Chondrocyte (in vitro differentiated cells): ENCODE measurements around the gene ERC1. TPM values are rescaled to one million over a fixed set of nuclear protein-coding genes. Genes with fewer than 3 reads are reported as not detected.
A peak's percentile ranks its signal among the peaks of the same experiment; 100 is the strongest.

Source experiments
- DNase-seq: peaks from one replicate; pipeline ENCODE4 v3.0.0; 2021; ENCODE audit warnings: mixed read lengths, low spot score
- H3K27ac Mint-ChIP-seq: one replicate; pipeline ENCODE4 v1.8.0; 2021; ENCODE audit warnings: mild to moderate bottlenecking, moderate library complexity, mixed read lengths; ENCODE audit not compliant: unreplicated experiment
- H3K27me3 Mint-ChIP-seq: 2 replicates; pipeline ENCODE4 v1.8.0; 2021; ENCODE audit warnings: low read depth, mixed read lengths
- H3K36me3 Mint-ChIP-seq: 2 replicates; pipeline ENCODE4 v1.8.0; 2021; ENCODE audit warnings: low read depth, mixed read lengths
- H3K4me1 Mint-ChIP-seq: 2 replicates; pipeline ENCODE4 v1.8.0; 2021; ENCODE audit warnings: low read depth, mild to moderate bottlenecking, mixed read lengths
- H3K4me3 Mint-ChIP-seq: one replicate; pipeline ENCODE4 v1.8.0; 2021; ENCODE audit warnings: mild to moderate bottlenecking, moderate library complexity, mixed read lengths; ENCODE audit not compliant: unreplicated experiment
- H3K9me3 Mint-ChIP-seq: 2 replicates; pipeline ENCODE4 v1.8.0; 2021; ENCODE audit warnings: low read depth, mixed read lengths
- CTCF ChIP-seq: fragments of 200-600 bp; sonication (generic); IDR thresholded peaks from 2 replicates; pipeline ENCODE4 v1.5.0; 2021; ENCODE audit warnings: antibody characterized with exemption, mild to moderate bottlenecking, moderate library complexity
- total RNA-seq: library from RNA; stranded (reverse); gene quantifications from 3 replicates; pipeline ENCODE4 v1.2.1, GENCODE V29; 2021

The ERC1 gene
- total RNA-seq, 1 donor from 2014 or later, result 79.3 TPM

DNA sequence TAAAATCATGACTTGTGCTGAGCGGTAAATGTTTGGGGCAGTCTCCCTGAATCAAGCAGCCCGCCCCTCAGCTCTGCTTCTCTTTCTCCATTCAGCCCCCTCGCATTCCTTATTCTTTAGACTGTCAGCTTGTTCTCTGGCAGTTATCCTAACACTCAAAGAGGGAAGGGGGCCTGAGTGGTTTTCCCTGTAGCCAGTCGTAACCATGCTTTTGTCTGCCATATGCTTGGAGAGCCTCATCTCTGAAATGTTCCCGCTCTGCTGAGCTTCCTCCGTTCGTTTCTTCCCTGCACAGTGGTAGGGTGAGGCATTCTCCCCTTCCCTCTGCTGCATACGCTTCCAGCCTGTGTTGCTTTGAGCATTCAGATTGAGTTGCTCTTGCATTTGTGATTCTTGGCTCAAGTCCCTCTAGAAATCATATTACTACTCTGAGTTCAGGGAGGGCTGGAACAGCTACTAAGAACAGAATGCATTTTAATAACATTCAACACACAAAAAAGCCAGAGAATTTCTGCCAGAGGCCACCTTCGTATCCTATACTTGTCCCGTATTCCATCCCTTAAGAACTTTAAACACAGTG is 483.6 kb downstream of the ERC1 start:
- H3K27me3 Mint-ChIP-seq, result no peaks in the 10 kb centered on the region
- no peak for DNase-seq
- no peaks in the 10 kb centered on the region for H3K9me3 Mint-ChIP-seq
- no peak for TF ChIP-seq CTCF
- no peaks in the 10 kb centered on the region for H3K36me3 Mint-ChIP-seq
- peaks cover 10% of the 10 kb centered on the region for H3K4me1 Mint-ChIP-seq
- no peak overlapping the region for H3K4me3 Mint-ChIP-seq
- H3K27ac Mint-ChIP-seq, result no peak overlapping the region

DNA sequence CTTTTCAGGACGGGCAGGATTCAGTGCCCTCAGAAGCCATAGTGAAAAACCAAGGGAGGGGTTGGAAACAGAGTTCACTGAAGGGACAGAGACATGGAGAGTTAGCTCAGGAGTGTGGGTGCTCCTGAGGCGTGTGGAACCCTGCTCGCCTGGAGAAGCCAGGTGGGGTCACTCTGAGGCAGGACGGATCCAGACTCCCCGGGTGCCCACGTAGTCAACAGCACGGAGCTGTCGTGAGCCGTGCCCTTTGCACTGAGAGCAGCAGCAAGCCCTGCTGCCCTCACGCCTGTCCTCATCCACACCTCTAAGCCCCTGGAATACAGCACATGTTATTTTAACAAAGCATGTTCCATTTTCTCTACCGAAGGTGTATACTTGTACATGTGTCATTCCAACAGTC is 488.6 kb downstream of the ERC1 start:
- no peaks in the 10 kb centered on the region for H3K9me3 Mint-ChIP-seq
- H3K4me3 Mint-ChIP-seq, result no peak overlapping the region

DNA sequence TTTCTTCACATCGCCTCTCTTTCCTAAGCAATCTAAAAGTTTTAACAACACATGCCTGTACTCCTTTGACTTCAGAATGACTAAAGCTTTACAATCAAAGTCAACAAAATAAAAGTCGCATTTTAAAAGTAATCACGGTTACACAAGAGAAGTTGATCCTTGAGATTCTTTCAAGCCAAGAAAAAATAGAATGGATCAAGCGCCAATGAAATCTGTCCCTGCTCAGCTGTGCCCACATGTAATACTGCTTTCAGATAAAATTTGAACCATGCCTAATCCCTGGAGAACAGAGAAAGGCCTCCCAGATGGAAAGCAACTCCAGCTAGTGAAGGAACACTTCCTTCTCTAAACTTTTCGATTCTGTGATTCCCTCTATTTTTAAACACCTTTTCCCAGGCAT is 490.3 kb downstream of the ERC1 start:
- H3K27me3 Mint-ChIP-seq, result no peaks in the 10 kb centered on the region
- no peaks in the 10 kb centered on the region for H3K9me3 Mint-ChIP-seq
- TF ChIP-seq CTCF, result no peak
- DNase-seq, result no peak
- H3K4me3 Mint-ChIP-seq, result no peak overlapping the region
- H3K4me1 Mint-ChIP-seq, result peaks cover 20% of the 10 kb centered on the region
- H3K27ac Mint-ChIP-seq, result no peak overlapping the region
- no peaks in the 10 kb centered on the region for H3K36me3 Mint-ChIP-seq

More for the DNA sequence above, 488.6 kb downstream of the ERC1 start:
- TF ChIP-seq CTCF, result no peak
- H3K27me3 Mint-ChIP-seq, result no peaks in the 10 kb centered on the region
- no peak for DNase-seq
- H3K36me3 Mint-ChIP-seq, result no peaks in the 10 kb centered on the region
- no peak overlapping the region for H3K27ac Mint-ChIP-seq
- peaks cover 20% of the 10 kb centered on the region for H3K4me1 Mint-ChIP-seq

DNA sequence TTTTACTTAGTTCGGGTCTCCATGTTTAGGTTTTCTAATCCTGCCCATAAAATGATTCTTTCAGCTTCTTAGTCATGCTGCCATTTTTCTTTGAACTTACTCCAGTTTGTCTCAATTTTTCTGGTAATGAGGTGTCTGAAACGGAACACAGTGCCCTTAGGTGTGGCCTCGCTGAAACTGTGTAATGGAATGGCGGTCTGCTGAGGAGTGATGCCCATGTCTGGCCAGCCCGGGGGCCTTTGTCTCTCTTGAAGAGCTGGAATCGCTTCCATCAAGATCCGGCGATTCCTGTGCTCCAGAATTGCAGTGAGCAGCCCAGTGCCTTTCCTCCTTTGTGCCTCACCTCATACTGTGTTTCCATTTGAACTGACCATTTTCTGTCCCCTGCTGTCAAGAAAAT is 490.9 kb downstream of the ERC1 start:
- no peak for DNase-seq

DNA sequence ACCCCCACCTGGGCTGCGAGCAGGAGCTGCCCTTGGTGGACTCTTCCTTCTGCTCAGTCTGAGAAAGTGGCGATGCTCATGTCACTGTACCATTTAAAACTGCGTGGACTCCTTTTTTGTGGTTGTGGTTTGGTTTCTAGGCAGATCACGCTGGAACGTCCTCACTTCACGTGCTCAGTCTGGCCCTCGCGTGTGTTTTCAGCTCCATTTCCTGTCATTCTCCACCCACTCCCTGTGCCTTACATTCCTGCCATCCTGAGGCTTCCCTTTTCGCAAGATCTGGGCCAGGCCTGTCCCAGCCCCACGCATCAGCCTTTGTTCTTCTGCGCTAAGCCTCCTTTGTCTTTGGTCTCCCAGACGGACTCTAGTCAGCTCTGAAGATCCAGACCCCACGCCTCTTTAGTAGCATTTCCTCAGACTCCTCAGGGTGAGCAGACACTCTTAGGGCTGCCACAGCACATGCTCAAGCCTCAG is 497.9 kb downstream of the ERC1 start:
- no peak overlapping the region for H3K4me3 Mint-ChIP-seq
- peak overlapping the region; percentile 91 for H3K27ac Mint-ChIP-seq
- no peaks in the 10 kb centered on the region for H3K27me3 Mint-ChIP-seq
- H3K36me3 Mint-ChIP-seq, result peaks cover 22% of the 10 kb centered on the region
- peaks cover 9% of the 10 kb centered on the region for H3K4me1 Mint-ChIP-seq
- no peaks in the 10 kb centered on the region for H3K9me3 Mint-ChIP-seq
- no peak for TF ChIP-seq CTCF
- no peak for DNase-seq

More for the DNA sequence above, 490.9 kb downstream of the ERC1 start:
- H3K4me3 Mint-ChIP-seq, result no peak overlapping the region
- H3K4me1 Mint-ChIP-seq, result peaks cover 18% of the 10 kb centered on the region
- no peaks in the 10 kb centered on the region for H3K9me3 Mint-ChIP-seq
- no peaks in the 10 kb centered on the region for H3K36me3 Mint-ChIP-seq
- no peak overlapping the region for H3K27ac Mint-ChIP-seq
- H3K27me3 Mint-ChIP-seq, result no peaks in the 10 kb centered on the region
- no peak for TF ChIP-seq CTCF
